IMR-90 (cell line): ENCODE data around the gene PCBP3. TPM values are rescaled to one million over a fixed set of nuclear protein-coding genes. Genes with fewer than 3 reads are reported as not detected.

Experiments
- ATAC-seq: fragments of 200-7000 bp; cut with Tn5 transposase; 2 replicates; pipeline ENCODE4 v1.9.1; 2020; ENCODE audit warnings: low read depth, mild to moderate bottlenecking, moderate library complexity
- BruUV-seq: library from RNA; stranded (reverse); fragments of 400-500 nt; replicated peaks from 2 replicates; lab custom pipeline; 2021; lab: Mats Ljungman, UMichigan
- CTCF ChIA-PET: fragments of 300-600 bp; formaldehyde crosslinking; extraction: SDS; loops from one replicate; lab custom pipeline; 2021; ENCODE audit warnings: antibody characterized with exemption; lab: Yijun Ruan, JAX
- POLR2A ChIA-PET: fragments of 300-600 bp; sonication (Branson Sonifier 250); formaldehyde crosslinking; loops from one replicate; lab custom pipeline; 2022; ENCODE audit warnings: antibody characterized with exemption; ENCODE audit not compliant: unreplicated experiment; lab: Charles Lee
- DNase-seq: peaks from one replicate; pipeline ENCODE4 v3.0.0; 2013
- H2AFZ ChIP-seq: replicated peaks from 2 replicates; pipeline ENCODE3; 2013; ENCODE audit warnings: low read length, mild to moderate bottlenecking; ENCODE audit not compliant: poor library complexity
- H2AK5ac ChIP-seq: 2 replicates; pipeline ENCODE4 v1.6.1; 2013; ENCODE audit warnings: low read depth, low read length, inconsistent platforms
- H2AK9ac ChIP-seq: replicated peaks from 2 replicates; pipeline ENCODE3; 2013; ENCODE audit warnings: mild to moderate bottlenecking, low read depth, low read length, moderate library complexity; ENCODE audit not compliant: poor library complexity
- H2BK120ac ChIP-seq: 2 replicates; pipeline ENCODE4 v1.6.1; 2013; ENCODE audit warnings: low read depth, low read length, inconsistent platforms
- H2BK15ac ChIP-seq: 3 replicates; pipeline ENCODE4 v1.6.1; 2013; ENCODE audit warnings: low read depth, low read length, inconsistent platforms
- H2BK20ac ChIP-seq: 2 replicates; pipeline ENCODE4 v1.6.1; 2013; ENCODE audit warnings: low read depth, mild to moderate bottlenecking, inconsistent platforms, low read length, moderate library complexity
- H2BK5ac ChIP-seq: 2 replicates; pipeline ENCODE4 v1.6.1; 2013; ENCODE audit warnings: mild to moderate bottlenecking, low read depth, low read length, inconsistent platforms; ENCODE audit not compliant: poor library complexity, severe bottlenecking
- H3K14ac ChIP-seq: replicated peaks from 2 replicates; pipeline ENCODE4 v1.6.1; 2013; ENCODE audit warnings: low read depth, low read length, inconsistent platforms
- H3K18ac ChIP-seq: 2 replicates; pipeline ENCODE4 v1.6.1; 2013; ENCODE audit warnings: low read depth, low read length, control low read depth
- H3K23ac ChIP-seq: 2 replicates; pipeline ENCODE4 v1.6.1; 2013; ENCODE audit warnings: low read depth, low read length, inconsistent platforms
- H3K27ac ChIP-seq: 2 replicates; pipeline ENCODE4 v1.5.1; 2013; ENCODE audit warnings: mild to moderate bottlenecking, control low read depth, low read length; ENCODE audit not compliant: insufficient read depth
- H3K27me3 ChIP-seq: 2 replicates; pipeline ENCODE4 v1.6.1; 2013; ENCODE audit warnings: low read length; ENCODE audit not compliant: control insufficient read depth, insufficient read depth
- H3K36me3 ChIP-seq: 2 replicates; pipeline ENCODE4 v1.6.1; 2013; ENCODE audit warnings: low read length, mixed read lengths; ENCODE audit not compliant: control insufficient read depth, insufficient read depth
- H3K4ac ChIP-seq: 2 replicates; pipeline ENCODE4 v1.6.1; 2013; ENCODE audit warnings: low read depth, low read length, inconsistent platforms
- H3K4me1 ChIP-seq: 2 replicates; pipeline ENCODE4 v1.6.1; 2013; ENCODE audit warnings: low read length, mixed read lengths; ENCODE audit not compliant: control insufficient read depth, insufficient read depth
- H3K4me2 ChIP-seq: 2 replicates; pipeline ENCODE4 v1.6.1; 2013; ENCODE audit warnings: low read depth, mild to moderate bottlenecking, control low read depth, low read length, moderate library complexity
- H3K4me3 ChIP-seq: 2 replicates; pipeline ENCODE4 v1.5.1; 2013; ENCODE audit warnings: low read depth, mild to moderate bottlenecking, control low read depth, low read length, moderate library complexity; ENCODE audit not compliant: insufficient read depth
- H3K56ac ChIP-seq: 2 replicates; pipeline ENCODE4 v1.6.1; 2013; ENCODE audit warnings: low read length, inconsistent platforms; ENCODE audit not compliant: insufficient read depth; ENCODE audit errors: extremely low read depth
- H3K79me1 ChIP-seq, 2 experiments: 2 replicates each; pipeline ENCODE4 v1.6.1; 2013; ENCODE audit warnings: low read length in 2 of 2, inconsistent platforms in 1 of 2, low read depth in 1 of 2
- H3K9ac ChIP-seq: 2 replicates; pipeline ENCODE4 v1.6.1; 2013; ENCODE audit warnings: low read depth, low read length, control low read depth
- H3K9me1 ChIP-seq: 2 replicates; pipeline ENCODE4 v1.6.1; 2013; ENCODE audit warnings: low read length, inconsistent platforms; ENCODE audit not compliant: insufficient read depth
- H3K9me3 ChIP-seq: 2 replicates; pipeline ENCODE4 v1.6.1; 2013; ENCODE audit warnings: low read length; ENCODE audit not compliant: control insufficient read depth, insufficient read depth
- H4K20me1 ChIP-seq: 2 replicates; pipeline ENCODE4 v1.6.1; 2013; ENCODE audit warnings: low read length, inconsistent platforms; ENCODE audit not compliant: insufficient read depth
- H4K5ac ChIP-seq: 2 replicates; pipeline ENCODE4 v1.6.1; 2013; ENCODE audit warnings: mild to moderate bottlenecking, low read depth, low read length, control low read depth
- H4K8ac ChIP-seq, 2 experiments: 2 replicates each; pipeline ENCODE4 v1.6.1; 2013; ENCODE audit warnings: low read depth in 2 of 2, low read length in 2 of 2, control low read depth in 1 of 2, inconsistent platforms in 1 of 2
- H4K91ac ChIP-seq: 2 replicates; pipeline ENCODE4 v1.6.1; 2013; ENCODE audit warnings: low read depth, low read length, inconsistent platforms; ENCODE audit not compliant: insufficient read depth
- RAD21 ChIP-seq: IDR thresholded peaks from 2 replicates; pipeline ENCODE4 v1.6.1; 2012; ENCODE audit warnings: low read length, improper control_type of control experiment
- RFX5 ChIP-seq: IDR thresholded peaks from 2 replicates; pipeline ENCODE4 v1.8.0; 2012; ENCODE audit warnings: low read depth, mild to moderate bottlenecking, low read length, moderate library complexity
- WGBS, 2 experiments: methylation state at CpG; one replicate each; pipeline versions ENCODE4 v1.1.5 to v1.1.7; 2013; ENCODE audit warnings: missing lambda C conversion rate in 2 of 2; ENCODE audit not compliant: insufficient read length in 1 of 2; ENCODE audit errors: extremely low coverage in 2 of 2; 5-methylcytosine and 5-hydroxymethylcytosine counted together
- dilution Hi-C: fragments of 300-500 bp; cut with HindIII; formaldehyde crosslinking; loops from one replicate; pipeline ENCODE4 v1.14.3; 2018; ENCODE audit warnings: low sequenced_read_pairs; ENCODE audit not compliant: unreplicated experiment
- in situ Hi-C: fragments of 300-500 bp; cut with MboI; formaldehyde crosslinking; loops from 3 replicates; pipeline ENCODE4 v1.14.3; 2019; ENCODE audit warnings: low sequenced_read_pairs, inconsistent platforms, mixed read lengths
- intact Hi-C: fragments of 100-400 bp; cut with micrococcal nuclease; formaldehyde crosslinking; loops from 2 replicates; pipeline ENCODE4 v1.10.0; 2022
- polyA plus RNA-seq, 3 experiments: library from polyadenylated mRNA; depleted of rRNA; stranded (reverse); fragments of >200 nt; gene quantifications; 2 replicates each; pipeline ENCODE4 v1.2.3, GENCODE V29; 2012; ENCODE audit warnings: low replicate concordance in 1 of 3
- total RNA-seq: library from RNA; depleted of rRNA; stranded (reverse); fragments of >200 nt; gene quantifications from 2 replicates; pipeline ENCODE4 v1.2.3, GENCODE V29; 2012

The PCBP3 gene
- total and polyA plus RNA-seq, 2 of the 4 experiments (the other 2 are of a cell fraction) = 2.9 to 3.9 TPM

DNA sequence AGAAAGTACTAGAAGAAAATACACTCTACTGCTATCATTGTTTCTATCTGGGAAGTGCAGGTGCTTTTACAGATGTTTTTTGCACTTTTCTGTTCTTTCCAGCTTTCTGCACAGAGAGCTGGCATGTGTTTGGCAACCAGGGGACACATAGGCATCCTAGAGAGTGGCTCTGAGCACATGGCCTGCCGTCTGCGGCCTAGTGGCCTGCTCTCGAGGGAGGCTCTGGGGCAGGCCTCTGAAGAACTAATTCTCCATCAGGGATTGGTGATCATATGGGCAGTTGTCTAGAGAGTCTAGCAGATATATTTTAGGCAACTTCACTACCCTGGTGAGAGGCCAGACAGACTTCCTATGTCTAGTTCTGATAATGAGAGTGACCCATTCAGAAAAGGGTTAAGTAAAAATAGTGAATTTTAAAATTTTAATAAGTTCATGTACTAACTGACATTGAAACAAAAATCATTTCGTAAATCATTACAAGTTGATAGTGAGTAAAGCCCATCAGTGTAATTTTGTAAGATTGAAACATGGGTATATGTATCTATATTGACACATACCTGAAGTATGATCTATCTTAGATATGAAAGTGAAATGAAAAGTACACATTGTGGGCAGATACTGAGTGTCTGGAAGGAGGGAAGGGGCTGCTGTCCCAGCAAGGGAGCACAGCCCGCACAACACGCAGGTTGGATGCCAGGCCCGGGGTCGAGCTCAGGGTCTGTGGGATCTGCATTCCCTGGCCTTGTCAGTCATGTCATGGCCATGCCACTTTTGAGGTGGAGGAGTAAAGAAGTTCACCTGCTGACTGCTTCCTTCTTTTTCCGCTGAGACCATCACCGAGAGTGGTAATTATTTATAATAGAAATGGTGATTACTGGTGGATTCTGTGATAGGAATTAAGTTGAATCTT is 79.8 kb downstream of the PCBP3 start:
- intact Hi-C loops = no loop called here
- Histone ChIP-seq H3K23ac (no peak overlapping the region), H3K56ac (no peak overlapping the region), H2BK5ac (no peak overlapping the region), H3K27me3 (peaks cover 4% of the 10 kb centered on the region), H2AK9ac (no peak overlapping the region), H4K5ac (no peak overlapping the region), H3K79me1 (no peaks in the 10 kb centered on the region), H2AFZ (peak overlapping the region; percentile 26), H2BK20ac (no peak overlapping the region), H3K9me3 (no peaks in the 10 kb centered on the region), H3K27ac (no peak overlapping the region), H3K4me2 (no peak overlapping the region), H2BK120ac (no peak overlapping the region), H4K91ac (no peak overlapping the region), H2BK15ac (no peak overlapping the region), H2AK5ac (no peak overlapping the region), H3K4ac (no peak overlapping the region), H3K4me1 (peaks cover 2% of the 10 kb centered on the region; the same call in 1 of the 2 replicates), H3K14ac (no peak overlapping the region), H3K9ac (no peak overlapping the region), H3K4me3 (no peak overlapping the region), H4K20me1 (no peaks in the 10 kb centered on the region), H4K8ac (no peak overlapping the region), H3K9me1 (no peaks in the 10 kb centered on the region; the same call in 1 of the 2 replicates), H3K18ac (no peak overlapping the region), H3K36me3 (no peaks in the 10 kb centered on the region)
- in situ Hi-C loops = no loop called here
- dilution Hi-C loops = no loop called here
- WGBS, 2 experiments = no CpG with 5 or more reads among the region's 10 CpGs
- no peak for TF ChIP-seq RFX5
- no peak for TF ChIP-seq RAD21
- no peak for ATAC-seq
- ChIA-PET CTCF (no interaction called here), POLR2A (interaction anchor here (0.6 kb wide), 1 partner anchor 20 kb away, joined by 3 read pairs; no protein-coding TSS in a partner anchor)
- no peak for DNase-seq
- no TSS peak for BruUV-seq
